GM10248 (cell line): ENCODE results near the gene TMEM263.
"Not testable (repeated sequence)": the region's sequence is repeated elsewhere in the genome, so short reads cannot be mapped to it uniquely, and the experiment has no call there.

Experiments
- CTCF ChIA-PET: fragments of 300-600 bp; sonication (Branson Sonifier 250); formaldehyde crosslinking; extraction: SDS; loops from one replicate; lab custom pipeline; 2021; ENCODE audit warnings: antibody characterized with exemption; lab: Yijun Ruan, JAX
- POLR2A ChIA-PET: fragments of 350-650 bp; sonication (Branson Sonifier 250); formaldehyde crosslinking; extraction: SDS; loops from one replicate; lab custom pipeline; 2020; ENCODE audit warnings: antibody characterized with exemption; lab: Yijun Ruan, JAX
- DNase-seq: peaks from one replicate; pipeline ENCODE4 v3.0.0; 2012; ENCODE audit errors: extremely low spot score
- TF ChIP-seq, protein P1 (sequence below): IDR thresholded peaks from 2 replicates; pipeline ENCODE4 v1.5.1; 2012; ENCODE audit warnings: mild to moderate bottlenecking, low read depth; ENCODE audit errors: extremely low read depth, missing control alignments, control extremely low read depth

Gene TMEM263

DNA sequence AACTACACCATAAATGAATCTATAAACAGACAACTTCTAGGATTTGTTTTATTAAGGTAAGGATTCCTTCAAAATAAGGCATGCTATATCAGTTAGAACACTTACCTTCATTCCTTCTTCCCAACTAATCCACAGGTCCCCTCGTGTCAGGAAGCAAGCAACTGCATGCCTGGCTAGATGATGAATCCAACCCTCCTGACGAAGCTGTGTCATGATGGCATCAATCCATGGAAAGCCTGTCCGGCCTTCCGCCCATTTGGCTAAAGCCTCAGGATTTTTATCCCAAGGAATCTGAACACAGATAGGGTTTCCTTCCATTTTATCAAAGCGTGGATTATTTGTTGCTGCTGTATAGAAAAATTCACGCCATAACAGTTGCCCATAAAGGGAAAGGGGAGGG is 43.7 kb downstream of the TMEM263 start:
- POLR2A ChIA-PET: no interaction called here
- no peak for DNase-seq
- TF ChIP-seq, protein P1, sequence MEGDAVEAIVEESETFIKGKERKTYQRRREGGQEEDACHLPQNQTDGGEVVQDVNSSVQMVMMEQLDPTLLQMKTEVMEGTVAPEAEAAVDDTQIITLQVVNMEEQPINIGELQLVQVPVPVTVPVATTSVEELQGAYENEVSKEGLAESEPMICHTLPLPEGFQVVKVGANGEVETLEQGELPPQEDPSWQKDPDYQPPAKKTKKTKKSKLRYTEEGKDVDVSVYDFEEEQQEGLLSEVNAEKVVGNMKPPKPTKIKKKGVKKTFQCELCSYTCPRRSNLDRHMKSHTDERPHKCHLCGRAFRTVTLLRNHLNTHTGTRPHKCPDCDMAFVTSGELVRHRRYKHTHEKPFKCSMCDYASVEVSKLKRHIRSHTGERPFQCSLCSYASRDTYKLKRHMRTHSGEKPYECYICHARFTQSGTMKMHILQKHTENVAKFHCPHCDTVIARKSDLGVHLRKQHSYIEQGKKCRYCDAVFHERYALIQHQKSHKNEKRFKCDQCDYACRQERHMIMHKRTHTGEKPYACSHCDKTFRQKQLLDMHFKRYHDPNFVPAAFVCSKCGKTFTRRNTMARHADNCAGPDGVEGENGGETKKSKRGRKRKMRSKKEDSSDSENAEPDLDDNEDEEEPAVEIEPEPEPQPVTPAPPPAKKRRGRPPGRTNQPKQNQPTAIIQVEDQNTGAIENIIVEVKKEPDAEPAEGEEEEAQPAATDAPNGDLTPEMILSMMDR: no peak
- CTCF ChIA-PET: interaction anchor here (1.7 kb wide), 1 partner anchor 38 kb away, joined by 4 read pairs; no protein-coding TSS in a partner anchor

DNA sequence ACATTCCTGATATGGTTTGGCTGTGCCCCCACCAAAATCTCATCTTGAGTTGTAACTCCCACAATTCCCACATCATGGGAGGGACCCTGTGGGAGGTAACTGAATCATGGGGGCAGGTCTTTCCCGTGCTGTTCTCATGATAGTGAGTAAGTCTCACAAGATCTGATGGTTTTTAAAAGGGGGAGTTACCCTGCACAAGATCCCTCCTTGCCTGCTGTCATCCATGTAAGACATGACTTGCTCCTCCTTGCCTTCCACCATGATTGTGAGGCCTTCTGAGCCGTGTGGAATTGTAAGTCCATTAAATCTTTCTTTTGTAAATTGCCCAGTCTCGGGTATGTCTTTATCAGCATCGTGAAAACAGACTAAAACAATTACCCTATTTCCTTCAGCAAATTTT is 47.0 kb downstream of the TMEM263 start:
- POLR2A ChIA-PET, DNase-seq: not testable (repeated sequence)
- CTCF ChIA-PET: interaction anchor here (1.5 kb wide), 1 partner anchor 89 kb away, joined by 4 read pairs; no protein-coding TSS in a partner anchor

GRCh38 chr12:107007411-107007810 is 51.7 kb downstream of the TMEM263 start:
- POLR2A ChIA-PET: no interaction called here
- DNase-seq: no peak
- CTCF ChIA-PET: interaction anchor here (0.6 kb wide), 1 partner anchor 627 kb away, joined by 3 read pairs; no protein-coding TSS in a partner anchor
- TF ChIP-seq, protein P1: no peak

- TF ChIP-seq, protein P1: no peak
- POLR2A ChIA-PET: no interaction called here
- CTCF ChIA-PET: interaction anchor here (0.6 kb wide), 1 partner anchor 664 kb away, joined by 3 read pairs; no protein-coding TSS in a partner anchor
- no peak for DNase-seq
Measured at GRCh38 chr12:107011519-107011918, 55.8 kb downstream of the TMEM263 start.

DNA sequence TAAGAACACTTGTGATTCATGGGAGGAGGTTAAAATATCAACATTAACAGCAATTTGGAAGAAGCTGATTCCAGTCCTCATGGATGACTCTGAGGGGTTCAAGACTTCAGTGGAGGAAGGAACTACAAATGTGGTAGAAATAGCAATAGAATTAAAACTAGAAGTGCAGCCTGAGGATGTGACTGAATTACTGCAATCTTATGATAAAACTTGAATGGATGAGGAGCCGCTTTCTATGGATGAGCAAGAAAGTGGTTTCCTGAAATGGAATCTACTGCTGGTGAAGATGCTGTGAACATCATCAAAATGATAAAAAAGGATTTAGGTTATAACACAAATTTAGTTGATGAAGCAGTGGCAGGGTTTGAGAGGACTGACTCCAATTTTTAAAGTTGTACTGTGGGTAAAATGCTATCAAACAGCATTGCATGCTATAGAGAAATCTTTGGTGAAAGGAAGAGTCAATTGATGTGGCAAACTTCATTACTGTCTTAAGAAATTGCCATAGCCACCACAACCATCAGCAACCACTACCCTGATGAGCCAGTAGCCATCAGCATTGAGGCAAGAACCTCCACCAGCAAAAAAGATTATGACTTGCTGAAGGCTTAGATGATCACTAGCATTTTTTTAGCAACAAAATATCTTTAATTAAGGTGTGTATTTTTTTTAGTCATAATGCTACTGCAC is 57.2 kb downstream of the TMEM263 start:
- ChIA-PET CTCF (interaction anchor here (1.3 kb wide), 1 partner anchor 9 kb away, joined by 3 read pairs; no protein-coding TSS in a partner anchor), POLR2A (interaction anchor here (0.5 kb wide), 1 partner anchor 69 kb away, joined by 3 read pairs; no protein-coding TSS in a partner anchor)
- DNase-seq: no peak
- TF ChIP-seq, protein P1: no peak

GRCh38 chr12:107014055-107014454 is 58.3 kb downstream of the TMEM263 start:
- POLR2A ChIA-PET: no interaction called here
- CTCF ChIA-PET: interaction anchor here (1.5 kb wide), 1 partner anchor 16 kb away, joined by 5 read pairs; no protein-coding TSS in a partner anchor

More at GRCh38 chr12:107014055-107014454, 58.3 kb downstream of the TMEM263 start:
- TF ChIP-seq, protein P1: no peak
- DNase-seq: no peak
